Measurements from ENCODE around the gene ENOX2. TPM values are rescaled to one million over a fixed set of nuclear protein-coding genes. Genes with fewer than 3 reads are reported as not detected.

Gene ENOX2
- total RNA-seq, 2 donors from 2014 or later, result 16.6 to 19.8 TPM

GRCh38 chrX:130902446-130902782 is 595 bp downstream of the ENOX2 start:
- no peak for ATAC-seq
- DNase-seq (ENCODE audit: low spot score), result no peak
- Mint-ChIP-seq H3K4me3 (no peak overlapping the region), H3K36me3 (peaks cover 4% of the 10 kb centered on the region), H3K27me3 (peaks cover 8 to 18% of the 10 kb centered on the region in 2 donors), H3K4me1 (ENCODE audit: low read depth in 2 of 2) (peaks cover 6 to 9% of the 10 kb centered on the region in 2 donors), H3K27ac (no peak overlapping the region), H3K9me3 (no peaks in the 10 kb centered on the region)

GRCh38 chrX:130896802-130897501 is 6.1 kb downstream of the ENOX2 start:
- Mint-ChIP-seq H3K4me3 (no peak overlapping the region), H3K36me3 (peaks cover 4% of the 10 kb centered on the region), H3K27ac (no peak overlapping the region), H3K9me3 (no peaks in the 10 kb centered on the region), H3K4me1 (ENCODE audit: low read depth in 2 of 2) (peaks cover 4 to 10% of the 10 kb centered on the region in 2 donors), H3K27me3 (peaks cover 0 to 14% of the 10 kb centered on the region in 2 donors)
- ATAC-seq (no peak), DNase-seq (ENCODE audit: low spot score) (no peak)

- ATAC-seq (no peak), DNase-seq (ENCODE audit: low spot score) (no peak)
- Mint-ChIP-seq H3K4me1 (ENCODE audit: low read depth in 2 of 2) (peaks cover 0 to 8% of the 10 kb centered on the region in 2 donors), H3K27me3 (peaks cover 0 to 12% of the 10 kb centered on the region in 2 donors), H3K9me3 (no peaks in the 10 kb centered on the region), H3K36me3 (peaks cover 4% of the 10 kb centered on the region), H3K4me3 (no peak overlapping the region), H3K27ac (no peak overlapping the region)
Observed at GRCh38 chrX:130896026-130896425, 7.0 kb downstream of the ENOX2 start.

GRCh38 chrX:130895299-130895698 is 7.7 kb downstream of the ENOX2 start:
- DNase-seq (ENCODE audit: low spot score), result no peak
- ATAC-seq, result no peak
- Mint-ChIP-seq H3K4me3 (no peak overlapping the region), H3K4me1 (ENCODE audit: low read depth in 2 of 2) (peaks cover 0 to 8% of the 10 kb centered on the region in 2 donors), H3K27me3 (peaks cover 0 to 10% of the 10 kb centered on the region in 2 donors), H3K27ac (no peak overlapping the region), H3K9me3 (no peaks in the 10 kb centered on the region), H3K36me3 (peaks cover 4% of the 10 kb centered on the region)

- Mint-ChIP-seq H3K9me3 (no peaks in the 10 kb centered on the region), H3K27me3 (peaks cover 0 to 5% of the 10 kb centered on the region in 2 donors), H3K36me3 (no peaks in the 10 kb centered on the region), H3K4me1 (ENCODE audit: low read depth in 2 of 2) (peaks cover 0 to 8% of the 10 kb centered on the region in 2 donors), H3K27ac (no peak overlapping the region), H3K4me3 (no peak overlapping the region)
- DNase-seq (ENCODE audit: low spot score), result no peak
- ATAC-seq, result no peak
Observed at GRCh38 chrX:130893356-130894085, 9.5 kb downstream of the ENOX2 start.

GRCh38 chrX:130887376-130887775 is 15.6 kb downstream of the ENOX2 start:
- H3K36me3 Mint-ChIP-seq, result no peaks in the 10 kb centered on the region
- DNase-seq (ENCODE audit: low spot score), result no peak
- no peaks in the 10 kb centered on the region for H3K4me1 Mint-ChIP-seq (ENCODE audit: low read depth in 2 of 2)

GRCh38 chrX:130885996-130886395 is 17.0 kb downstream of the ENOX2 start:
- Mint-ChIP-seq H3K4me3 (no peak overlapping the region), H3K9me3 (no peaks in the 10 kb centered on the region), H3K4me1 (ENCODE audit: low read depth in 2 of 2) (no peaks in the 10 kb centered on the region), H3K27ac (no peak overlapping the region), H3K27me3 (peaks cover 0 to 6% of the 10 kb centered on the region in 2 donors), H3K36me3 (no peaks in the 10 kb centered on the region)
- DNase-seq (ENCODE audit: low spot score) (no peak), ATAC-seq (no peak)

More at GRCh38 chrX:130887376-130887775, 15.6 kb downstream of the ENOX2 start:
- H3K27me3 Mint-ChIP-seq, result no peaks in the 10 kb centered on the region
- H3K4me3 Mint-ChIP-seq, result no peak overlapping the region
- no peak for ATAC-seq
- no peak overlapping the region for H3K27ac Mint-ChIP-seq
- H3K9me3 Mint-ChIP-seq, result no peaks in the 10 kb centered on the region

GRCh38 chrX:130885508-130885907 is 17.5 kb downstream of the ENOX2 start:
- H3K4me3 Mint-ChIP-seq, result no peak overlapping the region
- peaks cover 0 to 6% of the 10 kb centered on the region in 2 donors for H3K27me3 Mint-ChIP-seq
- H3K36me3 Mint-ChIP-seq, result no peaks in the 10 kb centered on the region
- no peak overlapping the region for H3K27ac Mint-ChIP-seq
- H3K9me3 Mint-ChIP-seq, result no peaks in the 10 kb centered on the region
- ATAC-seq, result no peak
- no peak for DNase-seq (ENCODE audit: low spot score)
- H3K4me1 Mint-ChIP-seq (ENCODE audit: low read depth in 2 of 2), result no peaks in the 10 kb centered on the region

GRCh38 chrX:130884627-130885026 is 18.4 kb downstream of the ENOX2 start:
- Mint-ChIP-seq H3K4me3 (no peak overlapping the region), H3K27ac (no peak overlapping the region), H3K9me3 (no peaks in the 10 kb centered on the region), H3K36me3 (no peaks in the 10 kb centered on the region), H3K27me3 (peaks cover 0 to 6% of the 10 kb centered on the region in 2 donors), H3K4me1 (ENCODE audit: low read depth in 2 of 2) (no peaks in the 10 kb centered on the region)
- no peak for ATAC-seq
- no peak for DNase-seq (ENCODE audit: low spot score)

GRCh38 chrX:130879869-130880268 is 23.1 kb downstream of the ENOX2 start:
- no peak for ATAC-seq
- Mint-ChIP-seq H3K4me3 (no peak overlapping the region), H3K27ac (no peak overlapping the region)

GRCh38 chrX:130878350-130879341 is 24.4 kb downstream of the ENOX2 start:
- peaks cover 0 to 13% of the 10 kb centered on the region in 2 donors for H3K27me3 Mint-ChIP-seq
- no peak overlapping the region for H3K4me3 Mint-ChIP-seq
- no peak overlapping the region for H3K27ac Mint-ChIP-seq
- H3K4me1 Mint-ChIP-seq (ENCODE audit: low read depth in 2 of 2), result peaks cover 0 to 5% of the 10 kb centered on the region in 2 donors
- H3K36me3 Mint-ChIP-seq, result no peaks in the 10 kb centered on the region
- no peak for ATAC-seq
- no peaks in the 10 kb centered on the region for H3K9me3 Mint-ChIP-seq
- no peak for DNase-seq (ENCODE audit: low spot score)

More at GRCh38 chrX:130879869-130880268, 23.1 kb downstream of the ENOX2 start:
- no peaks in the 10 kb centered on the region for H3K36me3 Mint-ChIP-seq
- H3K27me3 Mint-ChIP-seq, result peaks cover 0 to 13% of the 10 kb centered on the region in 2 donors
- DNase-seq (ENCODE audit: low spot score), result no peak
- H3K9me3 Mint-ChIP-seq, result no peaks in the 10 kb centered on the region
- peaks cover 0 to 5% of the 10 kb centered on the region in 2 donors for H3K4me1 Mint-ChIP-seq (ENCODE audit: low read depth in 2 of 2)

GRCh38 chrX:130877892-130878341 is 25.1 kb downstream of the ENOX2 start:
- DNase-seq (ENCODE audit: low spot score) (no peak), ATAC-seq (no peak)
- Mint-ChIP-seq H3K9me3 (no peaks in the 10 kb centered on the region), H3K27me3 (peaks cover 0 to 13% of the 10 kb centered on the region in 2 donors), H3K36me3 (no peaks in the 10 kb centered on the region), H3K4me1 (ENCODE audit: low read depth in 2 of 2) (peaks cover 0 to 5% of the 10 kb centered on the region in 2 donors), H3K4me3 (no peak overlapping the region), H3K27ac (no peak overlapping the region)

GRCh38 chrX:130876226-130876625 is 26.8 kb downstream of the ENOX2 start:
- Mint-ChIP-seq H3K36me3 (no peaks in the 10 kb centered on the region), H3K4me1 (ENCODE audit: low read depth in 2 of 2) (peaks cover 0 to 5% of the 10 kb centered on the region in 2 donors), H3K27ac (no peak overlapping the region), H3K4me3 (no peak overlapping the region), H3K27me3 (peaks cover 0 to 7% of the 10 kb centered on the region in 2 donors), H3K9me3 (no peaks in the 10 kb centered on the region)
- DNase-seq (ENCODE audit: low spot score) (no peak), ATAC-seq (no peak)
